ENCODE measurements around the gene SMIM1.

SMIM1 gene

DNA sequence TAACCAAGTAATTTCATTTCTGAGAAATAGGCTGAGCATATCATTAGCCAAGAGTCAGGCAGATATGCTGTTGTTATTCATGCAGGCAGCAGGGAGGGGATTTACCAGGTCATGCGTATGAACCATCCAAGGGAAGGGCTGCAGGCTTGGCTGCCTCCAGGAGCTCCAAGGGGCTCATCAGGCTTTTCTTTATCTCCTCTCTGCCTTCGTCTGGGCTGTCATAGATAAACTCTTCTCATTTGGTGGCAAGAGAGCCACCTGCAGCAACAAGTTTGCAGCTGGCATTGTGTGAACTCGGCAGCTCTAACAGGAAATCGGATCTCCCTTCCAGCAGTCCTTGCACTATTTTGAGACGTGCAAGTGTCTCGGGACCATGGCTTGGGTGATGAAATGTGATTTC lies 12.8 kb upstream of the SMIM1 start:
- no peak for DNase-seq

DNA sequence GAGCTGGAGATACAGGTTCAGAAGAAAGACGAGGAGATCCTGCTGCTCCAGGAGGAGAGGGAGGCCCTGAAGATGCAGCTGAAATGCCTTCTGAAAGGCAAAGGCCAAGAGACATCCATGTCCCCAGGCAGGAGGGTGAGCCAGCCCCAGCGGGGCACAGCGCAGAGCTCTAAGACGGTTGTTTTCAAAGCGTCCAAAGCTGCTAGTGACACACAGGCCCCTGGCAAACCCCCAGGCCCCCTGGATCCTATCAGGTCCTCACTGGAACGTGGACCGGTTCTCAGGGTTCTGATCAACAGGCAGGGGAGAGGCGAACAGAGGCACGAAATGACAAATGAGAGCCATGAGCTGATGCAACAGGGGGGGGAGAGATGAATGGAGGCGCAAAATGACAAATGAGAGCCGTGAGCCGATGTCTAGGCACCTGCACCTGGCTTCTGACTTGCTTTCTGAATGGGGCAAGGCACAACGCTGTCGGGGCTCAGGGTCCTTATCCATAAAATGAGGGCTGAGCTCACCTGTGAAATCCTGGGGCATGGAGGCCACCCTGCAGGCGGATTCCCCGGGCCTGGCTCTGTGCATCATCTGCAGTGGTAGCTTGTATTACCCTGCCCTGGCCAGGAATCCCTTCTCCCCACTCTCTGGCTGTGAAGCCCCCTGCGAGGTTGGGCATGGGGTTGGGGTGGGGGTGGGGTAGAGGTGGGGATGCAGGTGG lies 11.1 kb upstream of the SMIM1 start:
- DNase-seq, result no peak

DNA sequence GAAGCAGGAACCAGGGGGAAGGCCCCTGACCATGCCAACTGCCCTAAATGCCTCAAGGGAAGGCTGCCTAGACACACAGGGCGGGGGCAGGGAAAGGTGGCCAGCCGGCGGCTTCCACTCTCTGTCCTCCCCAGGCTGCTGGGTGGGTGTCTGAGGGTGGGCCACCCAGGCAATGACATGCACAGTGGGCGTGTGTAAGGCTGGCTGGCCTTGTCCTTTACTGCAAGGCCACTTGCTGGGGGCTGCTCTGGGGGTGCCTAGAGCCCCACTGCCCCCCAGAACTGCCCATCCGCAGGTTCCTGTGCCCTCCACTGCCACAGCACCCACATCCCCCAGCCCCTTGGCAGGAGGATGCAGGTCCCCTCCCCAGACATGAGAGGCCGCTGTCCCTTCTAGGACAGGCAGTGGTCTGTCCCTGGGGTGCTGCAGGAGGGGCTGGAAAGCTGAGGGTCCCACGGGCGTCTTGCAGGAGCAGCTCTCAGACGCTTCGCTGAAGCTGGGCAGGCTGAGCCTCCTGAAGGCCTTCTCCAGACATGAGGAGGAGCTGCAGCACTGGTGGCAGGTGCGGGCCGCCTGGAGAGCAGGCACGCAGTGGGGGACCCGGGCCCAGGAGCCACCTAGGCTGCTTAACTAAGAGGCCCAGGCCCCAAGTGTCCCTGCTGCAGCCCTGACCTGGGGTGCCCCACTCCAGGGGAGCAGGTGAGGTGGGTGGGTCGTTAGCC lies 10.2 kb upstream of the SMIM1 start:
- DNase-seq, result no peak

DNA sequence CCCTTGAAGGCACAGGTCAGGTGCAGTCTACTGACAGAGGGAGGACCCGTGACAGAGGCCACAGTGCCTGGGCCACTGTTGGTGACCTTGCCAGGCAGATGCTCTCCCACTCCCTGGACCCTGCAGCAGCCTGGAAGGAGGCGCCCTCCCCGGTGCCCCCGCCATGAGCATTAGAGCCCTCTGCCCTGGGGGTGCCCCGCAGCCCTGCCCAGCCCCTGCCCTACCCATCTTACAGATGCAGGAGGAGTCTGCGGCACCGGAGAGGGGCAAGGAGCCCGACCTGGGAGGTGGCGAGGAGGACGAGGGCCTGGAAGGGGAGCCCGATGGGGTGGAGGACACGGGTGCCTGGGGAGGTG lies 9.7 kb upstream of the SMIM1 start:
- DNase-seq, result no peak

DNA sequence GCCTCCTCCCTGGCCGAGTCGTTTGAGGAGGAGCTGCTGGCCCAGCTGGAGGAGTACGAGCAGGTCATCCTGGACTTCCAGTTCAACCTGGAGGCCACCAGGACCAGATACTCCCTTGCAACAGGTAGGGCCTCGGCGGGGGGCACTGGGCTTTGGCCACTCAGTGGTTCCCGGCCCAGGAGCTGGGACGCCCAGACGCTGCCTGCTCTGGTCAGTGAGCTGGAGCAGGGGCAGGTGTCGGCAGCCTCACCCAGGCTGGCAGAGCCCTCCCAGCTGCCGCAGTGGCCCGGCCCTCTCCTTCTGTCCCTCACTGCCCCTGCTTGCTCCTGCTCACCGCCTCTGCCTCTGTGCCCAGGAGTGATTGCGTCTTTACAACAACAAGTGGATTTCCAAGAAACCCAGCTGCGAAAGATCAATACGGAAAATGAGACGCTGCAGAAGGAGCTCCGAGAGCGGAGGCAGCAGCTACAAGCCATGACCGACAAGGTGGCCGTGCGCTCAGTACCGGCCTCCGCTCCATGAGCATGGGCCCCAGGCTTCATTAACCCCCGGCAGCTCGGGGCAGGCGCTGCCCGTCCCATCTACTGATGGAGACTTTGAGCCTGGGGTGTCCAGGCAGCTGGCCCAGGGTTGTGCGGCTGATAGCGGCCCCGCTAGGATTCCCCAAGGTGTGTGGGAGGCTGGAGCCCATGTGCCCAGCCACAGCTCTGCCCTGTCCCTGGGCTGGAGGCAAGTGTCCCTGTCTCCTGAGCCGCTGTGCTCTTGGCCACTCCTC lies 9.0 kb upstream of the SMIM1 start:
- DNase-seq, result no peak

DNA sequence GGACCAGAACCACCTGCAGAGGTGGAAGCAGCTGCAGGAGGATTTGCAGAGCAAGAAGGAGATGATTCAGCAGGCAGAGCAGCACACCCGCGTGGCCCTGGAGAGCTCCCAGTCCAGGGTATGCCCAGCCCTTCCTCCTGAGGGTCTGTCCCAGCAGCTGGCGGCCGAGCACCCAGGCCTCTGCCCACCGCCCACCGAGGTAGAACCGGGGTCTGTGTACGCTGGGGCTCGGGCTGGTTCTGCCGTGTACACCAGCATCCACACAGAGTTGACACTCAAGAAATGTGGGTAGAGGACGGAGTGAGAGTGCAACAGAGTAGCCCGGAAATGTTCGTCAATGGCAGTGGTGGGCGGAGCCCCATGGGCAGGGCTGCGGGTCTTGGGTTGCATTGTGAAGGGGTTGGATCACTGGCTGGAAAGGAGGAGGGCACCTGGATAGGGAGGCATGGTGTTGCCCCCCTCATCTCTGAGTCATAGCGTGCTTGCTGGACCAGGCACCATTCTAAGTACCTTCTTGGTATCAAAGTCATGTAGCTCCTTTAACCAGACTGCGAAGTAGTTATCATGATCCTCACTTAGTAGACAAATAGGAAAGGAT lies 5.1 kb upstream of the SMIM1 start:
- no peak for DNase-seq

DNA sequence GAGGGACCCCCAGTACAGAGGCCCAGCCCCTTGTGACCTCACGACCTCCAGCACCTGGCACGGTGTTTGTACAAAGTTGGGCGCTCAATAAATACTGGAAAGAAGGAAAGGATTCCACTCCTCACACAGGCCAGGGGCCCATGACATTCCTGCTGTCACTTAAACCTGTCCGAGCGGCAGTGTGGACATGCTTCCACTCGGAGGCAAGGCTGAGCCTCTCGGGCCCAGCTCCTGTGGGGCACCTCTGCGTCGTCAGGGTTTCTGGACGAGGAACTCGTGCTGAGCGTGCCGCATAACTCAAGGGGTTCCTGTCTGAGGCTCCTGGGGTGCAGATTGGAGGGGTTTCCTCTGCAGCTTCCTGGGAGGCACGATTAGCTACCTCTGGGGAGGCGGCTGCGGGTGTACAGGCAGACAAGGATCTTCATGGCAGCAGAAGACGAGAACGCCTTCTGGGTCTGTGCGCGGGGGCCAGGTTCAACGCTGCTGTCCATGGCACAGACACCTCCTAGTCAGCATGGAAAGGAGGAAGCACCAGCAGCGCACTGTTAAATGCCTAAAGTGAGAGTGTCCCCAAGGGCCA lies 3.6 kb upstream of the SMIM1 start:
- no peak for DNase-seq

DNA sequence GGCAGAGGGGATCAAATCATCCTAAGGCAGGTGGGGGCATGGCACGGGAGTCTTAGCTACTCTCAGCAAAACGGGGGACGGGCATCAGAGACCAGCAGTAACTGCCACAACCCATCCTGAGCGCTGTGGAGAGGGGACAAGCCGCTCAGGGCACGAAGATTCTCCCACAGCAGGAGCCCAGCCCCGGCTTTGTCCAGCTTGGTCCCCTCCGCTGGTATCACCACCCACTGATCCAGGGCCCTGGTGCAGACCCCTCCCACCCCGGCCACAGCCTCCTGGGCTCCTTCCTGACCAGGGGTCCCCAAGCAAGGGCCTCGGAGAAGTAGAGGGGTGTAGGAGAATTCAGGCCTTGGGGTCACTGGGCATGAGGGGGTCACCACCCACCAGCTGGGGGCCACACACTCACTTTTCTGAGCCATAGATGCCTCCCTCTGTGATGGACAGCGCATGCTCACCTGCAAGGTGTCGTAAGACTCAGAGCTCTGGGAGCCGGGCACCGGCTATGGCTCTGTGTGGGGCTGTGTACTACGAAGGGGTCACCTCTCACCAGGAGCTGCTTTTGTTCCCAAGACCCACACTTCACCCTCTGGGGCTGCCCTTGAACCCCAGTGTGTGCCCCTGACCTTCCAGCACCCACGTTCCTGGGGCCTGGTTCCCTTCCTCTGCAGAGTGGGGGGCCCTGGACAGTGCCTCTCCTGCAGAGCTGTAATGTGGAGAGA lies 2.3 kb upstream of the SMIM1 start:
- DNase-seq, result no peak

DNA sequence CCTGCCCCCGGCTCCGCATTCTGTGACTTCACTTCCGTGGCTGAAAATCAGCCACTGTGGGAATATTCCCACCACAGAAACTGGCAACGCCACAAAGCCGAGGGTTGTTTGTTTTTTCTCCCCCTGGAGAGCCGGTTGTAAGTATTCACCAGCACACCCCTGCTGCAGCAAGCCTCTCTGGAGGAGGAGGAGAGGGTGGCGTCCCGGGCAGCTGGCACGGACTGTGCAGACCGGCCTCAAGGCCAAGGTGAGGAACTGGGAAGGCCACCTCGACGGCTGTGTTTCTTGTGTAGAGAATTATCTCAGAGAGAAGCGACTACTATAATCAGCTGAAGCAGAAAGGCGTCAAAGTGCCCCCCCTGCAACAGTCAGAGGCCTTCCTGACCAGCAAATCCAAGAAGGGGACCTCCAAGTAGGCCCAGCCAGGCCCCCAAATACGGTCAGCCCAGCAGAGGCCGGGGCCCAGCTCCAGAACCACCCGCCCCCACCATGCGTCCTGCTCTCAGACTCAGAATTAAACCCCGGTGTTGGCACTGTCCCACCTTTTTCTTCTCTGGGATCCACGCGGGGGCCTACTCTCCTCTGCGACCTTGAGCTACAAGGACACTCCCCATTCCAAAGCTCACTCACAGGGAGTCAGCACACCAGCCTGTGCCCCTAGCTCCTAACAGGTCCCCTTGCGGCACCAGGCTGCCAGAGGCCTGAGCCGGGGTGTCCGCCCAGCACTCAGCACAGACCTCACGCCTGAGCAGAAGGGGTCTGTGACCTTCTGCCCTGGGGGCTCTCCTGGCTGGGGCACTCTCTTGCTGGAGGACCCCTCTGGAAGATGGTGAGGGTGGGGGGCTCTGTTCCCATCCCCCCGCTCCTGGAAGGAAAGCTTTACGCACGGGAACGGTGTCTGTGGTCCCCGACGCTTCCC lies 1.2 kb upstream of the SMIM1 start:
- DNase-seq, result peak in 2 of 3 experiments; percentile 44 to 49

DNA sequence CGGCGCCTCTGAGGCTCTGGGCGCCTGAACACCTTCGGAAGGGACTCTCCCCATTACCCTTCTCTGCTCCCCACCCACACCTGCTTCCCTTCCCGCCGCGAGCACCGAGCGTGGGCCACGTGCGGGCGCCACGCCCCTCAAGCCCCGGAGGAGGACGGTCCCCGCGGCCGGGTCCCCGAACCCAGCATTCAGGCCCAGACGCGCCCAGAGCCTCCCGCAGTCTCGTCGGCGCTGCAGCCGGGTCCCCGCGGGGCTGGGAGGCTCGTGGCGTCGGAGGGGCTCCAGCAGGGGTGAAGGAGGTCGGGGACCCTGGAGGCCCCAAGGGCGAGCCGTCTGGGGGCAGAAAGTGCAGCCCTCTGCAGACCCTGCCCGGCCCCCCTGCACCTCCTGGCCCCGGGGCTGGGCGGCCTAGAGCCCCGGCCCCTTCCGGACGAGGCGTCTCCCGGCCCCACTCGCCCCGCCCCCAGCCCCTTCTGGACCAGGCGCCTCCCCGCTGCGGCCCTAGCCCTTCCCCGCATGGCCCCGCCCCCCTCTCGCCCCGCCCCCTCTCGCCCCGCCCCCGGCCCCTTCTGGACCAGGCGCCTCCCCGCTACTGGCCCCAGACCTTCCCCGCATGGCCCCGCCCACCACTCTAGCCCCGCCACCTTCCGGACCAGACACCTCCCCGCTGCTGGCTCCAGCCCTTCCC lies 378 bp upstream of the SMIM1 start:
- peak; percentile 67 to 85 (median 81) for DNase-seq

DNA sequence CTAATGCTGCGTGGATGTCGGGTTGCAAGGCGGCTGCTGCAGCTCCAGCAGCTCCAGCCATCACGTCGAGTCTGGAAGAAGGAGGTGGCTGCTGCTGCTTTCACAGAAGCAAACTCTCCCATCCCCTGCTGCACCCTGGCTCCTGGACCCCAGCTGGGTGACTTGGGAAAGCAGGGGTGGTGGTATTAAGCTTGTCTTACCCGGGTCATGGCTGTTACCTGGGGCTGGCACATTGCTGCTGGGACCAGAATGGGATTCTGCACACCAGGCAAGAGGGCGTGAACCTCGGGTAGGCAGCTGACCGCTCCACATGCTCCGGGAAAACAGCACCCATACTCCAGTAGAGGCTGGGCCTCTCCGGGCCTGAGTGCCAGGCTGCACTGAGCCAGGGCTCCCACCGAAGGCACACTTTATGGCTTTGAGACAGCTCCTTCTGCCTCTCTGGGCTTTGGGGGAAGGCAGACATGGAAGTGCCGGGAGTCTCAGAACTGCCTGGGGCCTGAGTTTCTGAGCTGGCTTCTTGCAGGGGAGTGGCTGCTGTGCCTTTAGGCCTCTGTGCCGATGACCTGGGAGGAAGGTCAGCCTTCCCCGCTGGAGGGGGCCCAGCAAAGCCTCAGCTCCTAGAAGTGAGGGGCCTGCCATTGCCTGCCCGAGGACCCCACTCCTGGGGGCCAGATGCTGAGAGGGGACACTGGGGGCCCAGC lies 1.2 kb downstream of the SMIM1 start:
- DNase-seq, result no peak

DNA sequence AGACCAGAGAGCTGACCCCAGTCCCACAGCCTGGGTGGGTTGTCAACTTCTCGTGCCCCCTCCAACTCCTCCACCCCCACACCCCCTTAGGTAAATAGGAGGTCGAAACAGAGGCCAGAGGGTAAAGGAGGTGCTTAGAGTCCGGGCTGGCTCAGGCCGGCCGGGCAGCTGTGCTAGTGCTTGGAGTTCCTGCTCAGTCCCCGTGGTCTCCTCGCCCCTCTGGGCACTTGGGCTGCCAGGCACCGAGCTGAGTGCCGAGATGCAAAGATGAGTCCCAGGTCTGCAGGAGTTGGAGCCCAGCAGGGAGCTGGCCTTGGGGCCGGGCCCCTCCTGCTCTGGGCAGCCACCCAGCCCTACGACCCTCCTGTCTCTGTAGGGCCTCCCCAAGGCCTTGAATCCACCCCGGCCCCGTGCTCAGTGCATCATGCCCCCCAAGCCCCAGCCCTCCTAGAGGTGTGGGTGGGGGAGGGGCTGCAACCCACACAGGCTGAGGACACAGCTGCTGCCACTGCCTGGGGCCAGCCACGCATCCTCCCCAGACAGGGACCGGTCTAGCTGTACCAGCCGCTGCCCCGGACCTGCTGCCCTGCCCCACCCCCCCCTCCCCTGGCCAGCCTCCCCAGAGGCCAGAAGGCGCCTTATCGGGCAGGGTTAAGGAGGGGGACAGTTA lies 1.9 kb downstream of the SMIM1 start:
- no peak for DNase-seq

DNA sequence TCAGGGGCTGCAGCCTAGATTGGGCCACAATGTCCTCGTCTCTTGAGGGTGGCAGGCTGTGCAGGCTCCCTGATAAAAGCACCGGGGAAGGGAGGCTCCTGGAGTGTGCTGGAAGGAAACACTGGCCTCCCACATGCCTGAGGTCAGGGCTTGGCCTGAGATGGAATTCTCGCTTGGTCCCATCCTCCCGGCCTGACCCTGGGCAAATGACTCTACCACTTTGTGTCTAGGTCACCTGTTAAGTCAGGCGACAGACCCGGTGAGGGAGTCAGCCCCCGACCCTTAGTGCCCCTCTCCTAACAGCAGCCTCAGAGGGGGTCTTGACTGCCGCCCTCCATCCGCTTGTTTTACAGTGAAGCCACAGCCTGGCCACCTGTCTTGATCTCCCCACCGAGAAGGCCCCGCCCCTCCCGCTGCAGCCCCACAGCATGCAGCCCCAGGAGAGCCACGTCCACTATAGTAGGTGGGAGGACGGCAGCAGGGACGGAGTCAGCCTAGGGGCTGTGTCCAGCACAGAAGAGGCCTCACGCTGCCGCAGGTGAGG lies 2.5 kb downstream of the SMIM1 start:
- peak in 1 of 3 experiments; percentile 71 for DNase-seq

DNA sequence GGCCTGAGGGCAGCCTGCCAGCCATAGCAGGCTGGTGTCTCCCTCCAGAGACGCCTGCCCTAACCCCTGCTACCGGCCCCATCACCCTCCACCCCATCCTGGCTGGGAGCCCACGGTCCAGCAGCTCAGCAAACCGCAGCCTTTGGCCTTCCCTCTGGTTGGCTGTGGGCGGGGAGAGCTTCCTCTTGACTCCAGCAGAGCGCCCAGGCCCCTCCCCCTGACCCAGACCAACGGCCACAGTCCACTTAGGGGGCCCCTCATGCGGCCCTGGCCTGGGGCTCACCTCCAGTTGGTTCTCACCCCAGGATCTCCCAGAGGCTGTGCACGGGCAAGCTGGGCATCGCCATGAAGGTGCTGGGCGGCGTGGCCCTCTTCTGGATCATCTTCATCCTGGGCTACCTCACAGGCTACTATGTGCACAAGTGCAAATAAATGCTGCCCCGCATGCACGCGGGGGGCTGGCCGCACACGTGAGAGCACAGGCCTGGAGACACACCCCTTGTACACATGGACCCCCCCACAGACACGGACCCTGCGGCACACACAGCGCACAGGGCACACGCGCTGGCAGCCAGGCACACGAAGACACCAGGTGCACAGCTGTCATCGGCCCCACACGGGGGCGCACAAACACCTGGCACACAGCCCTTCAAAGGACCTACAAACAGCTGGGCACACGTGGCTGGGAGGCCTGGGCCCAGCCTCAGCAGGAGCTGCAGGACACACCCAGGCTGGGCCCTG lies 3.1 kb downstream of the SMIM1 start:
- DNase-seq, result peak; percentile 67 to 85 (median 70)

DNA sequence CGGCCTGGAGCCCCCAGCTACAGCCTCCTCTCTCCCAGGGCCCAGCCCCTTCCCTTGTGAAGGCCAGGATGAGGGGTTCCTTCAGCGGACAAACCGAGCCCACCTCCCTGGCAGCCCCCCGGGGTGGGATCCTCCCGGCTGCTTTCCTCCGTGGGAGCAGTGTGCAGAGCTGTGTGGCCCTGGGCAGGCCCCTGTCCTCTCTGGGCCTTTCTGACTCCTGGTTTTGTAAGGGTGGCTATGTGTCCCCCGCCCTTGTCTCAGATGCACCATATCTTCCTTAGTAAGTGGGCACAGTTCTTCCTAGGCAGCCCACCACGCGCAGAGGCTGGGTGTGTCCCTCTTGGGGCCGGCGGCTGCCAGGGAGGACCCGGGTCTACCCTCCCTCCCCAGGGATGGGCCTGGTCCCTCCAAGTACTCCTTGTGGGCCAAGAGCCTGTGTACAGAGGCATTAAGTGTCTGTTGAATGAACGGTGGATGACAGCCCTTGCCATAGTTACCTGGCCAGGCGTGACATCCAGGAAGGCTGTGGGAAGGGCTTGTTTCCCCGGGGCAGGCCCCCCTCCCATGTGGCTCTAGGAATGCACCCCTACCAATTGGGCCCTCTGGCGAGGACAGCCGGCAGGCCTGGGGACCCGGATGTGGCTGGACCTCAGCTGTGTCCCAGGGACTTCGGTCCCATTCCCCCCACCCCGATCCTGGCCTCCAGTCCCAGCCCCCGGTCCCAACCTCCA lies 3.8 kb downstream of the SMIM1 start:
- DNase-seq, result peak in 1 of 3 experiments; percentile 72

DNA sequence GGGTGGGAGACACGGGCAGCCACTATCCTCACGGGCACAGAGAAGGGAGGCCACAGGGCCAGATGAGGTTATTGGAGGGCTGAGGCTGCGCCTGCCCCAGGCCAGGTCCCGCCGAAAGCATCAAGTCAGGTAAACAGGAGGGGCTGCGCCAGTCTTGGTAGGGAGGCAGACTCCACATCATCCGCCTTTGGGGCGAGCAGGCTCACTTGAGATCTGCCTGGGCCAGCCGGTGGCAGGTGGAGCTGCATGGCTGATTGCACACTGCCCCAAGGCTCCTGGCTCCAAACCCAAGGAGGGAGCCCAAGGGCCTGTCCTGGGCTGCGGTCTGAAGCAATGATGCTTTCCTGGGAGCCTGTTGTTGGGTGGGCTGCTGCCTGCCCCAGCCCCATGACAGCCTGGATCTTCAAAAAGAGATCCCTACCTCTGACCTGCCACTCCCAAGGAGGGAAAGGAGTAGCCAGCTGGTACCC lies 4.6 kb downstream of the SMIM1 start:
- no peak for DNase-seq
